GM18502 (cell line): ENCODE data around the gene TMEM61.

ENCODE experiments used
- ATAC-seq: cut with Tn5 transposase; IDR thresholded peaks from one replicate; pipeline ENCODE4 v1.9.1; 2021; ENCODE audit warnings: mild to moderate bottlenecking; ENCODE audit not compliant: unreplicated experiment, poor library complexity

TMEM61 gene

DNA sequence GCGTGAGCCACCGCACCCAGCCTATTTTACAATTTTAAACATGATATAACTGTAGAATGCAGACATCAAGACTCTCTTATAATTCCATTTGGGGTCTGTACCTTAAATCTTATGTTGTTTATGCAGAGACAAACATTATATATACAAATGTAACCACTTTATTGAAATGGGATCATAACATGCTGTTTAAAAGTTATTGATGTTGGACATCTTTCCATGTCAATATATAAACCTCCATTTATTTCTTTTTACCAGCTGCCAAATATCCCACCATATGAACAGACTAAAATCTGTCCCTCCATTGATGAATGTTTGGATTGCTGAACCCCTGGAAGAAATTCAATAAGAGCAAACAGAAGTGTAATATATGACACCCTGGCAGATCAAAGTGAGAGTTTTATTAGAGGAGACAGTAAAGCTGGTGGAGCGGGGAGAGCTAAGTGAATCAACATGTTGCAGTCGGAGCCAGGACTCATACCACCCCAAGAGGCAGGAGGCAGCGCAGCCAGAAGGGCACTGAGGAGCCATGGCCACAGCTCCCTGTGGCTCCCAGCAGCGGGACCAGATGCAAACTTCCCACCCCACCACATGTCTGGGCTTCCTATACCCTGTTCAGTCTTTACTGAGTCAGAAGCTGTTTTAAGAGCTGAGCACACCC is 54.2 kb downstream of the TMEM61 start:
- no peak for ATAC-seq

DNA sequence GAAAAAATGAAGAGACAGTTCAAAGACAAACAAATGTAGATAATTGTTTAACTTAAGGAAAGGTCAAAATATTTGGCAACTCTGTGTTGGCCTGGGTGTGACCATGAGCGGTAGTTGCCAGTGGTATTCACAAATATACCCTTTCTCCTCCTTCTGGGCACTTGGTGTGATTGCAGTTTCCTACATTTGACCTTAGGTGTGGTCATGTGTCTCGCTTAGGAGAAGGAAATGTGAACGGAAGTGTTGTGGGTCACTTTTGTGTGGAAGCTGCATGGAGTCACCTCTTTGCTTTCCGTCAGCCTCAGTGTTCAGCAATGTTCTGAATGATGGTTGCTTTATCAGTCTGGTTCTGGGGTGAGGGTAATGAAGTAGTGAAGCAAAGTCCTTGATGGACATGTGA is 55.5 kb downstream of the TMEM61 start:
- ATAC-seq: no peak

DNA sequence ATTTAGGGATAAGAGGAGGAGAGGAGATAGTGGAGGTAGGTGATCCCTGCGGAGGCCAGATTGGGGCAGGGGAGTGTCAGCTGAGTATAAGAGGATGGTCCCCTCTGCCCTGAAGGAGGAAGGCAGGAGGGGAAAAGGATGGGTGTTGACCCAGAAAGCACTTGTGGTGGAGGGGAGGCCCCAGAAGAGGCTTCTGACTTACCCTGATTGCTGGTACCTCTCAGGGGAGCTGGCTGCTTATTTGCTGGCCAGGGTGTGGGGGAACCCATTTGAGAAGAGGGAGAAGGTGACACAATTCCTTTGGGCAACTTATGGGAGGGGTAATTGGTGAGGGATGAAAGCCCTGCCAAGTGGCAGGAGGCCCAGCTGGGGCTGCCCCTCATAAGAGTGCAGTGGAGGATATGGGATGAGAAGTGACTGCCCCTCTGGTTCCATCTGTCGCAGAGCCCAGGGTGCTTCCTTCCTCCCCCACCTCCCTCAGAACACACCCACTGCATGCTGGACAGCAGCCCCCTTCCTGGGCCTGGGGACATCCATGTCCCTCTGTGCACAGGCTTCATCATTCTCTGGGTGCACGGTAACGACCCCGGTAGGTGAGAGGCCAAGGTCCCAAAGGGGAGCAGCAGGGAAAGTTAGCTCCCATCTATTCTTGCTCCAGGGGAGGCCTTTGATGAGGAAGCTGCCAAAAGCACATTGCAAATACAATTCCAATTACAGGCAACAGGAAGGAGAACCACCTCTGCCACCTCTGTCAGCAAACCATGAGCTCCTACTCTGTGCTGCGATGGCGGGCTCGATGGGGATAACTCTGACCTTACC is 57.5 kb downstream of the TMEM61 start:
- no peak for ATAC-seq

DNA sequence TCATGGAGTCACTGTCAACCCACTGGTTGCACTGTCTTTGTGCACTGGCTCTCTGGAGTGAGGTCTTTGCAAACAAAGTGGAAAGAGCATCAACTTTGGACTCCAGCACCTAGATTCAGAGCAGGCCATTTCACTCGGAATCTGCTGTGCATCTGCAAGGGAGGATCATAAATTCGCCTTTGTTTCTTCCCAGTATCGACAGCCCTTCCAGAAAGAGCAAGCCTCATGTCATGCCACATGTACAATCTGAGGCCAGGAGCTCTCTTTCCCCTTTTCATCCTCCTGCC is 58.1 kb downstream of the TMEM61 start:
- no peak for ATAC-seq

DNA sequence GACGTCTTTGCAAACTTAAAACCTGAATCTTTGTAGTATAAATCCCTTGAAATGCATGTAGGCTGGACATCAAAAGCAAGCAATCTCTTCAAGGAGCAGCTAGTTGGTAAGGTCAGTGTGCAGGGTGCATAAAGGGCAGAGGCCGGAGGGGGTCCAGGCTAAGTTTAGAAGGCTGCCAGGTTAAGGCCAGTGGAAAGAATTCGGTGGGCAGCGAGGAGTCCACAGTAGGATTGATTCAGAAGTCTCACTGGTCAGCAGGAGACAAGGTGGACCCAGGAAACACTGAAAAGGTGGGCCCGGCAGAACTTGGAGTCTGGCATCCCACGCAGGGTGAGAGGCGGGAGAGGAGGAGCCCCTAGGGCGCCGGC is 58.5 kb downstream of the TMEM61 start:
- no peak for ATAC-seq

DNA sequence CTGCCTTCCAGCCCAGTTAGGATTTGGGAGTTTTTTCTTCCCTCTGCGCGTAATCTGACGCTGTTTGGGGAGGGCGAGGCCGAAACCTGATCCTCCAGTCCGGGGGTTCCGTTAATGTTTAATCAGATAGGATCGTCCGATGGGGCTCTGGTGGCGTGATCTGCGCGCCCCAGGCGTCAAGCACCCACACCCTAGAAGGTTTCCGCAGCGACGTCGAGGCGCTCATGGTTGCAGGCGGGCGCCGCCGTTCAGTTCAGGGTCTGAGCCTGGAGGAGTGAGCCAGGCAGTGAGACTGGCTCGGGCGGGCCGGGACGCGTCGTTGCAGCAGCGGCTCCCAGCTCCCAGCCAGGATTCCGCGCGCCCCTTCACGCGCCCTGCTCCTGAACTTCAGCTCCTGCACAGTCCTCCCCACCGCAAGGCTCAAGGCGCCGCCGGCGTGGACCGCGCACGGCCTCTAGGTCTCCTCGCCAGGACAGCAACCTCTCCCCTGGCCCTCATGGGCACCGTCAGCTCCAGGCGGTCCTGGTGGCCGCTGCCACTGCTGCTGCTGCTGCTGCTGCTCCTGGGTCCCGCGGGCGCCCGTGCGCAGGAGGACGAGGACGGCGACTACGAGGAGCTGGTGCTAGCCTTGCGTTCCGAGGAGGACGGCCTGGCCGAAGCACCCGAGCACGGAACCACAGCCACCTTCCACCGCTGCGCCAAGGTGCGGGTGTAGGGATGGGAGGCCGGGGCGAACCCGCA is 59.1 kb downstream of the TMEM61 start, which contains the start of gene PCSK9:
Gene PCSK9, plus strand, starts transcription at position 207 of the 741 bp plus-strand sequence. Its CDS starts 290 bp downstream, at position 497.
- no peak for ATAC-seq

DNA sequence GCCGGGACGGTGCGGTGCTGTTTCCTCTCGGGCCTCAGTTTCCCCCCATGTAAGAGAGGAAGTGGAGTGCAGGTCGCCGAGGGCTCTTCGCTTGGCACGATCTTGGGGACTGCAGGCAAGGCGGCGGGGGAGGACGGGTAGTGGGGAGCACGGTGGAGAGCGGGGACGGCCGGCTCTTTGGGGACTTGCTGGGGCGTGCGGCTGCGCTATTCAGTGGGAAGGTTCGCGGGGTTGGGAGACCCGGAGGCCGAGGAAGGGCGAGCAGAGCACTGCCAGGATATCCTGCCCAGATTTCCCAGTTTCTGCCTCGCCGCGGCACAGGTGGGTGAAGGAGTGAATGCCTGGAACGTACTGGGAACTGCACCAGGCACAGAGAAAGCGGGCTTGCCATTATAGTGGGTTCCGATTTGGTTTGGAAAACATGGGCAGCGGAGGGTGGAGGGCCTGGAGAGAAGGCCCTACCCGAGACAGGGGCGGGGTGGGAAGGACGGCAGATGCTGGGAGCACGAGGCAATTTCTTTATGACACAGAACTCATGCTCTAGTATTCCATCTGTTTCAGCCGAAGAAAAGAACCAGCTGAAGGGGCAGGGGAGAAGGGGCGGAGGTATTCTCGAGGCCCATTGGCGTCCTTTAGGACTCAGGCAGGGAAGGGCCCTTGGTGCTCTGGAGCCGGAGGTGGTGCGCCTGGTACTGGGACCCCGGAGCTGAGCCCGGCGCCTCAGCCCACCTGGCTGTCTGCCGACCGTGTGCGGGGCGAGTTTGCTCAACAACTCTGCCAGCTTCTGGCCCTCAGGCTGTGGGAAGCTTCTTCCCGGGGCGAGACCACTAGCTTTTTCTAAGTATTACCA is 59.9 kb downstream of the TMEM61 start:
- no peak for ATAC-seq

DNA sequence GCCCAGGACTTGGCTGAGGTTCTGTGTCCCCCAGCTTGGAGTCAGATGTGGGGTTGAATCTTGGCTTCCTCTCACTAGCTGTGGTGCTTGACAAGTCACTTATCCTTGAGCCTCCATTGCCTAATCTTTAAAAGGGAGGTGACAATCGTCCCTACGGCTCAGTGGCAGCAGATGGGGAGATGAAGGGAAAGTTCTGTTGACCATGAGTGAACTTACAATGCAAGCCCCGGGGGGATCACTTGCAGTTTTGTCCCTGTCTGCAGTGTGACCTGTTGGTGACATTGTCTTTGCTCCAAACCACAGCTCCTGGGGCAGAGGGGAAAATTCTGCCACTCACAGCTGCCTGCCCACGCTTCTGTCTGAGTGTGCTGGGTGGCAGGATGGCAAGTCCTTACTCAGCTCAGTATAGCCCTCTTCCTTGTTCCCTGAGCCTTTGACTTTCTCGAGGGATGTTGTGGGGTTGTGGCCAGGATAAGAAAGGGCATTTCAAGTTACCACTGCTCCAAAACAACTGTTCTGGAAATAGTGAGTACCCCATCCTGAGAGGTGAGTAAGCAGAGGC is 60.6 kb downstream of the TMEM61 start:
- ATAC-seq: no peak

DNA sequence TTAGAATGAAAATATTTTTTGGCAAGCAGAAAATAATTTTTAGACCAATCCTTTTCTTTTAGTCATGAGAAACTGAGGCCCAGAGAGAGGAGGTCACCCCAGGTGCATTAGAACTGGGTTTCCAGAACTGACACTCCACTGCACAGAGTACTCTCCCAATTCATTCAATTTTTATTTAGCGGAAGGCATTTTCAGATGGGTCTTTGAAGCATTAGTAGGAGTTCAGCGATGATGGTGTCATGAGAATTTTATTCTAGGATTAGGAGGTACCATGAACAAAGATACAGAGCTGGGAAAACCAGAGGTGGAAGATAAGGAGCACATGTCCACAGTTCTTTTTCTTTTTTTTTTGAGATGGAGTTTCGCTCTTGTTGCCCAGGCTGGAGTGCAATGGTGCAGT is 61.2 kb downstream of the TMEM61 start:
- ATAC-seq: no peak
